CD4-positive, alpha-beta memory T cell (primary cell): Measurements from ENCODE around the gene TEAD4. TPM values are rescaled to one million over a fixed set of nuclear protein-coding genes. Genes with fewer than 3 reads are reported as not detected.

Experiments
- CTCF ChIA-PET: fragments of 350-600 bp; sonication (Branson Sonifier 250); formaldehyde crosslinking; loops from one replicate; lab custom pipeline; 2021; ENCODE audit warnings: inconsistent platforms; ENCODE audit not compliant: partially characterized antibody; lab: Charles Lee
- POLR2A ChIA-PET: fragments of 350-600 bp; sonication (Branson Sonifier 250); formaldehyde crosslinking; loops from one replicate; lab custom pipeline; 2021; ENCODE audit not compliant: partially characterized antibody; lab: Charles Lee
- DNase-seq, 5 donors: peaks; one replicate each; pipeline versions ENCODE4 v3.0.0 to v3.0.0-alpha.2; 2020 to 2022; ENCODE audit warnings: mixed read lengths in 1 of 5
- H3K27ac ChIP-seq: one replicate; pipeline ENCODE4 v1.7.0; 2013; ENCODE audit warnings: low read depth, low read length
- H3K27me3 ChIP-seq: 2 replicates; pipeline ENCODE4 v1.7.0; 2013; ENCODE audit warnings: mild to moderate bottlenecking, low read length, moderate library complexity; ENCODE audit not compliant: insufficient read depth
- H3K36me3 ChIP-seq: 2 replicates; pipeline ENCODE4 v1.7.0; 2013; ENCODE audit warnings: mild to moderate bottlenecking, low read length, moderate library complexity; ENCODE audit not compliant: insufficient read depth
- H3K4me1 ChIP-seq: 2 replicates; pipeline ENCODE4 v1.7.0; 2013; ENCODE audit warnings: mild to moderate bottlenecking, low read length, moderate library complexity; ENCODE audit not compliant: insufficient read depth
- H3K4me3 ChIP-seq, 2 donors: one replicate each; pipeline ENCODE4 v1.7.0; 2013; ENCODE audit warnings: low read length in 2 of 2, mild to moderate bottlenecking in 1 of 2
- H3K9me3 ChIP-seq, 2 donors: one replicate each; pipeline ENCODE4 v1.7.0; 2013; ENCODE audit warnings: low read length in 2 of 2, control low read depth in 1 of 2; ENCODE audit not compliant: control insufficient read depth in 1 of 2
- H3K27ac Mint-ChIP-seq, 7 donors: one replicate each; pipeline ENCODE4 v1.8.0; 2020 to 2021; ENCODE audit warnings: mixed read lengths in 7 of 7, mild to moderate bottlenecking in 6 of 7, inconsistent platforms in 3 of 7, moderate library complexity in 3 of 7
- H3K27me3 Mint-ChIP-seq, 2 donors: one replicate each; pipeline ENCODE4 v1.8.0; 2020 to 2021; ENCODE audit warnings: mixed read lengths in 2 of 2
- H3K36me3 Mint-ChIP-seq, 2 donors: one replicate each; pipeline ENCODE4 v1.8.0; 2020 to 2021; ENCODE audit warnings: mixed read lengths in 2 of 2, inconsistent platforms in 1 of 2, mild to moderate bottlenecking in 1 of 2
- H3K4me1 Mint-ChIP-seq, 4 donors: one replicate each; pipeline ENCODE4 v1.8.0; 2020 to 2021; ENCODE audit warnings: mixed read lengths in 4 of 4, mild to moderate bottlenecking in 1 of 4
- H3K4me3 Mint-ChIP-seq, 8 donors: one replicate each; pipeline ENCODE4 v1.8.0; 2020 to 2021; ENCODE audit warnings: mixed read lengths in 8 of 8, mild to moderate bottlenecking in 7 of 8, moderate library complexity in 6 of 8, inconsistent platforms in 3 of 8
- H3K9me3 Mint-ChIP-seq, 8 donors: one replicate each; pipeline ENCODE4 v1.8.0; 2020 to 2021; ENCODE audit warnings: mixed read lengths in 8 of 8, mild to moderate bottlenecking in 5 of 8, inconsistent platforms in 3 of 8, moderate library complexity in 1 of 8
- intact Hi-C: fragments of 100-400 bp; cut with micrococcal nuclease; formaldehyde crosslinking; loops from one replicate; pipeline ENCODE4 v1.15.1; 2023
- polyA plus RNA-seq, 2 donors: library from polyadenylated mRNA; unstranded; fragments of 300-500 nt; fragmentation: Illumina TruSeq; gene quantifications; one replicate each; pipeline ENCODE4 v1.2.3, GENCODE V29; 2021
- total RNA-seq, 2 experiments: library from RNA; stranded (reverse); gene quantifications; one replicate each; pipeline ENCODE4 v1.2.3, GENCODE V29; 2021

Gene TEAD4
- total and polyA plus RNA-seq, 4 experiments from 2014 or later = not detected

DNA sequence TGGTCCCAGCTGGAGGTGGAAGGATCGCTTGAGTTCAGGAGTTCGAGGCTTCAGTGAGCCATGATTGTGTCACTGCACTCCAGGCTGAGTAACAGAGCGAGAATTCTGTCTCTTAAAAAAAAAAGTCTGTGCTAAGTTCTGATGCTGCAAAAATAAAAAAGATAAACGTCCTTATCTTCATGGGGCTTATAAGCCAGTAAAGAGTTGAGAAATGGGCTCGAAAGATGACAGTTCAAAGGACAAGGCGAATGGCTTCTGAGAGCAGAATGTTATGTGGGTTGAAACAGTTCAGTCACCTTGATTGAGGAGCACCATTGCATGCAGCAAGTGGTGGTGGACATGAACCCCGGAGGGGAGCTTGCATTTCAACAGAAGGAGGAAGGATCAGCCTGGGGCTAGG, 122.7 kb downstream of the TEAD4 start:
- H3K4me3 ChIP-seq = no peak overlapping the region
- POLR2A ChIA-PET = no interaction called here
- no peak for DNase-seq

DNA sequence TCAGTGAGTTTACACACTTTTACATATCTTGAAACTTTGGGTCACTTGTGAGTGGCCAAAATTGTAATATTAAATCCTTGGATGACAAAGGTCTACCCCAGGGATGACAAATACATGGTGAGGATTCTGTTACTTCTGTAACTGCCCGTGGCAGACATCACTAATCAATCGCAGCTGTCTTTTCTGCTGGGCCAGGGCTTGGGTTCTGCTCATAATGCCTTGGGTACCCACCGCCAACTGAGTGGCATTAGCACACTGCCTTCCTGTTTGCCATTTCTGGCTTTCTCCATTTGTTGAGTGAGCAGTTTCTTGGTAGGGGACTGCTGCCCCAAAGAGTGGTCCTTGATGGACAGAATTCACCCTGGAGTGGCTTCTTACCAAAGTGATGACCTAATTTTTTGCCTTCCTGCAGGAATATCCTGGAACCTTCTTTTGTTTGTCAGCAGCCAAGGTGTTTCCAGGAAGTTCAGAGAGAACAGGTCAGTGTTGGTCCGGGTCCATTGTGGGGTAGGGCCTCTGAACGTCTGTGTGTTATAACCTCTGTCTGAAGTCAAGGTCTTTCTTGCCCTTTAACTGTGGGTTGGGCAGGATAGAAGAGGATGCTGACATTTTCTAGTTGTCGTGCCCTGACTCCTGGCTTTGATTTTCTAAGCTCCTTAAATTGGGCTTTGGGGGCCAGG, 124.2 kb downstream of the TEAD4 start:
- intact Hi-C loops = no loop called here
- ChIA-PET CTCF (no interaction called here), POLR2A (no interaction called here)

More for the DNA sequence above, 122.7 kb downstream of the TEAD4 start:
- Histone ChIP-seq H3K9me3 (no peaks in the 10 kb centered on the region), H3K36me3 (no peaks in the 10 kb centered on the region), H3K27ac (no peak overlapping the region), H3K4me1 (no peaks in the 10 kb centered on the region), H3K27me3 (no peaks in the 10 kb centered on the region)
- intact Hi-C loops = no loop called here
- H3K27me3 Mint-ChIP-seq = no peaks in the 10 kb centered on the region
- no peaks in the 10 kb centered on the region for H3K36me3 Mint-ChIP-seq
- H3K9me3 Mint-ChIP-seq = no peaks in the 10 kb centered on the region
- H3K4me1 Mint-ChIP-seq = peaks cover 1 to 15% (median 7%) of the 10 kb centered on the region in 4 donors
- H3K27ac Mint-ChIP-seq = no peak overlapping the region
- CTCF ChIA-PET = no interaction called here
- no peak overlapping the region for H3K4me3 Mint-ChIP-seq

GRCh38 chr12:3083921-3084347, 124.7 kb downstream of the TEAD4 start:
- no peak overlapping the region for H3K4me3 Mint-ChIP-seq
- H3K27me3 Mint-ChIP-seq = no peaks in the 10 kb centered on the region
- H3K27me3 ChIP-seq = no peaks in the 10 kb centered on the region
- H3K9me3 ChIP-seq = no peaks in the 10 kb centered on the region
- POLR2A ChIA-PET = no interaction called here
- no peaks in the 10 kb centered on the region for H3K36me3 Mint-ChIP-seq
- CTCF ChIA-PET = no interaction called here
- no peaks in the 10 kb centered on the region for H3K9me3 Mint-ChIP-seq
- no peak overlapping the region for H3K27ac ChIP-seq
- peaks cover 0 to 5% (median 2%) of the 10 kb centered on the region in 4 donors for H3K4me1 Mint-ChIP-seq
- H3K4me1 ChIP-seq = no peaks in the 10 kb centered on the region
- no peaks in the 10 kb centered on the region for H3K36me3 ChIP-seq
- intact Hi-C loops = no loop called here
- no peak overlapping the region for H3K4me3 ChIP-seq
- no peak for DNase-seq
- peak overlapping the region in 1 of 7 donors; percentile 43 for H3K27ac Mint-ChIP-seq

More for the DNA sequence above, 124.2 kb downstream of the TEAD4 start:
- no peaks in the 10 kb centered on the region for H3K27me3 Mint-ChIP-seq
- H3K4me1 ChIP-seq = no peaks in the 10 kb centered on the region
- no peaks in the 10 kb centered on the region for H3K27me3 ChIP-seq
- H3K4me3 Mint-ChIP-seq = no peak overlapping the region
- H3K9me3 Mint-ChIP-seq = no peaks in the 10 kb centered on the region
- DNase-seq = no peak
- peaks cover 1 to 7% (median 2%) of the 10 kb centered on the region in 4 donors for H3K4me1 Mint-ChIP-seq
- H3K27ac Mint-ChIP-seq = peak overlapping the region in 1 of 7 donors; percentile 21
- H3K27ac ChIP-seq = no peak overlapping the region
- no peaks in the 10 kb centered on the region for H3K36me3 ChIP-seq
- H3K36me3 Mint-ChIP-seq = no peaks in the 10 kb centered on the region
- H3K4me3 ChIP-seq = no peak overlapping the region
- H3K9me3 ChIP-seq = no peaks in the 10 kb centered on the region

DNA sequence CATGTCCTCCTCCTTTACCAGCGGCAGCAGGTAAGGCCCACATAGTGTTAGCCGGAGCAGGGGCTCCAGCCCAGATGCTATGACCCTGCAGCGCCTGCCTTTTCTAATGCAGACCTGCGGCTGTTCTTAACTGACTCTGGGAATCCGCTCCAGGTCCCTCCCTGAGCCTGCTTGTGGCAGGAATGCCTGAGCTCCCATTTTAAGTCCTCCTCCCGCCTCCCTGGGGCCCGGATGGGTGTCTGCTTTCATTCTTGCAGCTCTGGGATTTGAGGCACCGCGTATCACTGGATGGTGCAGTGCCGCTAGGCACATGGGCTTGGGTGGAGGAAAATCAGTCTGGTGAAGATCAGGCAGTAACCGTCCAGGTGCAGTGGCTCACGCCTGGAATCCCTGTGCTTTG, 125.5 kb downstream of the TEAD4 start:
- POLR2A ChIA-PET = no interaction called here
- peaks cover 0 to 5% (median 2%) of the 10 kb centered on the region in 4 donors for H3K4me1 Mint-ChIP-seq

DNA sequence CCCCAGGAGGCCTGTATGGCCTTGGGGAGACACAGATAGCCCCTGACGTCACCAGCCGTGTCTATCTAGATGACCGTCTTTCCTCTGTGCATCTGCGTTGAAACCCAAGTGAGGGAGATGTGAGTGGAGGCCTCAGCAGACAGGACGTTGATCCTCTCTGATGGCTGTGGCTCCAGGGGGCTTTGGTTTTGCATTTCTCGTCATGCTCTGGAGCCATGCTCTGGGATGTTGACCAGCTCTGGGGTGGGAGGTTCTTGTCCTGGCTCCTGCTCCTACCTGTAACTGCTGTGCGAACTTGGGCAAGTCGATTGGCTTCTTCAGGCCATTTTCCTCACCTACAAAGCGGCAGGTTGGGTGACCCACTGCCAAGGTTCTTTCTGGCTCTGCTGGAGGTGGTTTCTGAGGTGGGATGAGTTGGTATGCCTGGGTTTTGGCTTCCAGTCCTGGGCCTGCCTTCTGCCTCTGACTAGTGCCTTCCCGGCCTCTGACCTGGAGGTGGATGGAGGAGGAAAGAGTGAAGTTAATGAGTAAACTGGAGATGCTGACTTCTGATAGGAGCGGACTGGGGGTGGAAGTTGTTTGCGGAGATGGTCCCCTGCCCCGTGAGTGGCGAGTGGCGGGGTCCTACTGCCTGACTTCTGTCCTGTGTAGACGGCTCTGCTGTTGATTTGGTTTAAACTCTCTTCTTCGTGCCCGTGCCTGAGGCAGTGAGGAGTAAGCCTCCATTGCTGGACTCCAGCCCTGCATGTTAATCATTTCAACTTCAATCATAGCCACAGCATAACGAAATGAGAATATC, 126.3 kb downstream of the TEAD4 start:
- no peak for DNase-seq
- H3K27me3 ChIP-seq = no peaks in the 10 kb centered on the region
- Mint-ChIP-seq H3K27ac (no peak overlapping the region), H3K9me3 (no peaks in the 10 kb centered on the region), H3K4me3 (no peak overlapping the region), H3K27me3 (no peaks in the 10 kb centered on the region), H3K4me1 (peaks cover 0 to 5% (median 2%) of the 10 kb centered on the region in 4 donors), H3K36me3 (no peaks in the 10 kb centered on the region)
- intact Hi-C loops = no loop called here
- no peaks in the 10 kb centered on the region for H3K36me3 ChIP-seq
- ChIA-PET POLR2A (no interaction called here), CTCF (no interaction called here)
- no peaks in the 10 kb centered on the region for H3K9me3 ChIP-seq
- H3K4me1 ChIP-seq = no peaks in the 10 kb centered on the region
- no peak overlapping the region for H3K4me3 ChIP-seq
- H3K27ac ChIP-seq = no peak overlapping the region

More for the DNA sequence above, 125.5 kb downstream of the TEAD4 start:
- Histone ChIP-seq H3K4me3 (no peak overlapping the region), H3K27me3 (no peaks in the 10 kb centered on the region), H3K9me3 (no peaks in the 10 kb centered on the region), H3K36me3 (no peaks in the 10 kb centered on the region), H3K27ac (no peak overlapping the region), H3K4me1 (no peaks in the 10 kb centered on the region)
- CTCF ChIA-PET = no interaction called here
- Mint-ChIP-seq H3K4me3 (no peak overlapping the region), H3K27ac (no peak overlapping the region), H3K27me3 (no peaks in the 10 kb centered on the region), H3K36me3 (no peaks in the 10 kb centered on the region), H3K9me3 (no peaks in the 10 kb centered on the region)
- no peak for DNase-seq
- intact Hi-C loops = no loop called here

DNA sequence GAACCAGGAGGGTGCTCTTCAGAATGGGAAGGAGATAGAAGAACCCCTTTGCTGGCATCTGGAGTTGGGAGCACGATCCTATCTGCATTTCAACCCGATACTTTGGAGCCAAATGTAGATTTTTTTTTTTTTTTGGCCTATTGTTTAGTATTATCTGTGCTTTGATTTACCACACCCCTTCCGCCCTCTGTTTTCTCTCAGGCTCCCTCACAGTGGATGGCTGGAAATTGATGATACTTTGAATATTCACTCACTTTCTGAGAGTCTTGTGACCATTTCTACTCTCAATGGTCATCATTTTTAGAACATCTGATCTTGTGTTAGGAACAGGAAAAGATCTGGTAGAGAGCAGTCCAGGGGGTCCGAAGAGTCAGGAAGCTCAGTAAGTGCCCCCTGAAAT, 127.0 kb downstream of the TEAD4 start:
- POLR2A ChIA-PET = interaction anchor here (0.8 kb wide), 1 partner anchor 8 kb away, joined by 3 read pairs; no protein-coding TSS in a partner anchor
- H3K9me3 ChIP-seq = no peaks in the 10 kb centered on the region
- Mint-ChIP-seq H3K4me1 (peaks cover 0 to 5% (median 2%) of the 10 kb centered on the region in 4 donors), H3K36me3 (no peaks in the 10 kb centered on the region), H3K27me3 (no peaks in the 10 kb centered on the region), H3K9me3 (no peaks in the 10 kb centered on the region), H3K4me3 (no peak overlapping the region), H3K27ac (no peak overlapping the region)
- CTCF ChIA-PET = no interaction called here
- no peak for DNase-seq
- no peaks in the 10 kb centered on the region for H3K4me1 ChIP-seq
- H3K4me3 ChIP-seq = no peak overlapping the region
- no peaks in the 10 kb centered on the region for H3K36me3 ChIP-seq
- intact Hi-C loops = no loop called here
- no peaks in the 10 kb centered on the region for H3K27me3 ChIP-seq
- no peak overlapping the region for H3K27ac ChIP-seq

DNA sequence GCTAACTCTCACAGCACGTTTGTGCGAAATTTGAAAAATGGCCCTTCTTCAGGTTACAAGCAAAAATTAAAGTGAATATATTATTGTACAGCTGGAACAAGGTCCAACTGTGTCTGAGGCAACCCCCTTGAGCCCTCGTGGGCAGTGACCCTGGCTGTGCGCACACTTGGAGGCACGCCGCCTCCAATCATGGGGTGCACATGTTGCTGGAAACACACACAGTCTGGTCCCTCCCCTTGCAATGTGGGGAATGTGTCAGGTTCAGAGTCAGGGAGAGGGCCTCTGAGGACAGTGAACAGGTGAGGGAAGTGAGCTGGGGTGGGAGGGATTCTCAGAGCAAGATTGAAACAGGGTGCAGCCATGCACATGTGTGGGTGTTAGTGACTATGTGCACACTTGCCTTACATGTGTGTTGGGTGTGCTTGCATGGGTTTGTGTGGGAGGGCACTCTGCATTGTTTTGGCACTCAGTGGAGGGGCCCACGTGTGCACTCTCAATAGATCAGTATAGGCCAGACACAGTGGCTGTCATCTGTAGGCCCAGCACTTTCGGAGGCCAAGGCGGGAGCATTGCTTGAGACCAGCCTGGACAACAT, 127.6 kb downstream of the TEAD4 start:
- Mint-ChIP-seq H3K9me3 (no peaks in the 10 kb centered on the region), H3K4me1 (peaks cover 0 to 5% (median 2%) of the 10 kb centered on the region in 4 donors), H3K27me3 (no peaks in the 10 kb centered on the region), H3K36me3 (no peaks in the 10 kb centered on the region), H3K27ac (no peak overlapping the region), H3K4me3 (no peak overlapping the region)
- intact Hi-C loops = no loop called here
- Histone ChIP-seq H3K4me1 (no peaks in the 10 kb centered on the region), H3K9me3 (no peaks in the 10 kb centered on the region), H3K27me3 (no peaks in the 10 kb centered on the region), H3K36me3 (no peaks in the 10 kb centered on the region), H3K27ac (no peak overlapping the region), H3K4me3 (no peak overlapping the region)
- no peak for DNase-seq
- ChIA-PET CTCF (no interaction called here), POLR2A (interaction anchor here (0.8 kb wide), 1 partner anchor 8 kb away, joined by 3 read pairs; no protein-coding TSS in a partner anchor)
